ENCODE measurements around the gene CRYAB.
A peak's percentile ranks its signal among the peaks of the same experiment; 100 is the strongest.

CRYAB gene

GRCh38 chr11:111923351-111923788, 11.8 kb upstream of the CRYAB start:
- H3K9me3 Mint-ChIP-seq: peaks cover 0 to 2% of the 10 kb centered on the region in 2 donors
- H3K27me3 Mint-ChIP-seq: peaks cover 18 to 27% of the 10 kb centered on the region in 2 donors
- no peak overlapping the region for H3K27ac Mint-ChIP-seq

GRCh38 chr11:111922803-111923202, 11.2 kb upstream of the CRYAB start:
- peaks cover 9 to 12% of the 10 kb centered on the region in 2 donors for H3K4me1 Mint-ChIP-seq
- H3K36me3 Mint-ChIP-seq: no peaks in the 10 kb centered on the region
- no peak overlapping the region for H3K4me3 Mint-ChIP-seq
- ATAC-seq (replicated peaks) (no peak), DNase-seq (no peak)
- peaks cover 0 to 2% of the 10 kb centered on the region in 2 donors for H3K9me3 Mint-ChIP-seq
- peaks cover 18 to 27% of the 10 kb centered on the region in 2 donors for H3K27me3 Mint-ChIP-seq
- no peak overlapping the region for H3K27ac Mint-ChIP-seq

More at GRCh38 chr11:111923351-111923788, 11.8 kb upstream of the CRYAB start:
- Mint-ChIP-seq H3K4me1 (peaks cover 9 to 12% of the 10 kb centered on the region in 2 donors), H3K4me3 (no peak overlapping the region), H3K36me3 (no peaks in the 10 kb centered on the region)
- no peak for DNase-seq
- no peak for ATAC-seq (replicated peaks)

- DNase-seq: no peak
- H3K4me3 Mint-ChIP-seq: no peak overlapping the region
Observed at GRCh38 chr11:111921541-111922230, 10.1 kb upstream of the CRYAB start.

GRCh38 chr11:111920908-111921307, 9.3 kb upstream of the CRYAB start:
- H3K36me3 Mint-ChIP-seq: no peaks in the 10 kb centered on the region
- no peak overlapping the region for H3K4me3 Mint-ChIP-seq
- ATAC-seq (replicated peaks) (no peak), DNase-seq (no peak)
- H3K27ac Mint-ChIP-seq: no peak overlapping the region
- peaks cover 0 to 2% of the 10 kb centered on the region in 2 donors for H3K9me3 Mint-ChIP-seq
- peaks cover 2 to 3% of the 10 kb centered on the region in 2 donors for H3K4me1 Mint-ChIP-seq
- peaks cover 30 to 42% of the 10 kb centered on the region in 2 donors for H3K27me3 Mint-ChIP-seq

More at GRCh38 chr11:111921541-111922230, 10.1 kb upstream of the CRYAB start:
- H3K36me3 Mint-ChIP-seq: no peaks in the 10 kb centered on the region
- peaks cover 0 to 2% of the 10 kb centered on the region in 2 donors for H3K9me3 Mint-ChIP-seq
- ATAC-seq (replicated peaks): no peak
- peak overlapping the region; percentile 69 for H3K27ac Mint-ChIP-seq
- H3K27me3 Mint-ChIP-seq: peaks cover 25 to 35% of the 10 kb centered on the region in 2 donors
- H3K4me1 Mint-ChIP-seq: peaks cover 5 to 6% of the 10 kb centered on the region in 2 donors

GRCh38 chr11:111918390-111919256, 7.1 kb upstream of the CRYAB start, which contains the start of gene C11orf52:
Gene C11orf52 (plus strand): TSS chr11:111918913. CDS start chr11:111918973, 60 bp downstream.
- Mint-ChIP-seq H3K27ac (no peak within 1 kb of the TSS), H3K4me1 (no peaks in the 10 kb centered on the region), H3K36me3 (no peaks in the 10 kb centered on the region), H3K27me3 (peaks cover 37 to 51% of the 10 kb centered on the region in 2 donors), H3K9me3 (no peaks in the 10 kb centered on the region), H3K4me3 (no peak within 1 kb of the TSS)
- ATAC-seq (replicated peaks) (no peak), DNase-seq (no peak)

GRCh38 chr11:111917788-111918187, 6.2 kb upstream of the CRYAB start:
- DNase-seq: no peak
- ATAC-seq (replicated peaks): no peak
- H3K27me3 Mint-ChIP-seq: peaks cover 45 to 60% of the 10 kb centered on the region in 2 donors
- H3K27ac Mint-ChIP-seq: no peak overlapping the region
- H3K4me3 Mint-ChIP-seq: no peak overlapping the region
- no peaks in the 10 kb centered on the region for H3K36me3 Mint-ChIP-seq
- H3K9me3 Mint-ChIP-seq: no peaks in the 10 kb centered on the region
- no peaks in the 10 kb centered on the region for H3K4me1 Mint-ChIP-seq

- no peak for ATAC-seq (replicated peaks)
- Mint-ChIP-seq H3K36me3 (no peaks in the 10 kb centered on the region), H3K4me3 (no peak overlapping the region), H3K27ac (no peak overlapping the region), H3K27me3 (peaks cover 46 to 65% of the 10 kb centered on the region in 2 donors), H3K9me3 (no peaks in the 10 kb centered on the region), H3K4me1 (no peaks in the 10 kb centered on the region)
- no peak for DNase-seq
Observed at GRCh38 chr11:111917312-111917711, 5.7 kb upstream of the CRYAB start.

GRCh38 chr11:111916768-111917167, 5.2 kb upstream of the CRYAB start:
- Mint-ChIP-seq H3K27ac (peak overlapping the region; percentile 6), H3K9me3 (no peaks in the 10 kb centered on the region), H3K27me3 (peaks cover 52 to 70% of the 10 kb centered on the region in 2 donors), H3K4me1 (no peaks in the 10 kb centered on the region), H3K36me3 (no peaks in the 10 kb centered on the region), H3K4me3 (no peak overlapping the region)
- DNase-seq (no peak), ATAC-seq (replicated peaks) (no peak)

- H3K4me3 Mint-ChIP-seq: no peak overlapping the region
- H3K9me3 Mint-ChIP-seq: no peaks in the 10 kb centered on the region
- ATAC-seq (replicated peaks): no peak
- H3K27me3 Mint-ChIP-seq: peaks cover 61 to 69% of the 10 kb centered on the region in 2 donors
- no peaks in the 10 kb centered on the region for H3K36me3 Mint-ChIP-seq
- DNase-seq: no peak
- H3K4me1 Mint-ChIP-seq: no peaks in the 10 kb centered on the region
- no peak overlapping the region for H3K27ac Mint-ChIP-seq
Observed at GRCh38 chr11:111913997-111914396, 2.4 kb upstream of the CRYAB start.

- no peak for DNase-seq
- ATAC-seq (replicated peaks): no peak
- no peak overlapping the region for H3K4me3 Mint-ChIP-seq
- H3K4me1 Mint-ChIP-seq: no peaks in the 10 kb centered on the region
- peaks cover 61 to 71% of the 10 kb centered on the region in 2 donors for H3K27me3 Mint-ChIP-seq
- no peaks in the 10 kb centered on the region for H3K36me3 Mint-ChIP-seq
- H3K9me3 Mint-ChIP-seq: no peaks in the 10 kb centered on the region
- no peak overlapping the region for H3K27ac Mint-ChIP-seq
Observed at GRCh38 chr11:111913031-111913861, 1.7 kb upstream of the CRYAB start.

- Mint-ChIP-seq H3K27ac (no peak within 1 kb of the TSS), H3K4me3 (no peak within 1 kb of the TSS), H3K36me3 (no peaks in the 10 kb centered on the region), H3K4me1 (no peaks in the 10 kb centered on the region), H3K27me3 (peaks cover 61 to 77% of the 10 kb centered on the region in 2 donors), H3K9me3 (no peaks in the 10 kb centered on the region)
- DNase-seq: no peak
- ATAC-seq (replicated peaks): no peak
Observed at GRCh38 chr11:111912535-111912934, 965 bp upstream of the CRYAB start, which contains the start of gene HSPB2. Gene HSPB2 (plus strand): TSS chr11:111912734. CDS start chr11:111912830, 96 bp downstream.

GRCh38 chr11:111910676-111911562, 651 bp downstream of the CRYAB start:
- Mint-ChIP-seq H3K27me3 (peaks cover 54 to 67% of the 10 kb centered on the region in 2 donors), H3K27ac (no peak overlapping the region), H3K36me3 (no peaks in the 10 kb centered on the region), H3K4me1 (no peaks in the 10 kb centered on the region), H3K9me3 (no peaks in the 10 kb centered on the region), H3K4me3 (no peak overlapping the region)
- DNase-seq (no peak), ATAC-seq (replicated peaks) (no peak)

GRCh38 chr11:111909378-111909777, 2.2 kb downstream of the CRYAB start:
- DNase-seq: no peak
- ATAC-seq (replicated peaks): no peak
- no peaks in the 10 kb centered on the region for H3K4me1 Mint-ChIP-seq
- H3K4me3 Mint-ChIP-seq: no peak overlapping the region
- H3K36me3 Mint-ChIP-seq: peaks cover 2 to 7% of the 10 kb centered on the region in 2 donors
- H3K27me3 Mint-ChIP-seq: peaks cover 46 to 58% of the 10 kb centered on the region in 2 donors
- H3K9me3 Mint-ChIP-seq: peaks cover 3 to 4% of the 10 kb centered on the region in 2 donors
- H3K27ac Mint-ChIP-seq: no peak overlapping the region

Data from stimulated activated naive B cell treated with anti-CD40 and anti-IgM and Interleukin-4, amounts not matched to agents 10 μg/mL and 1 μg/mL and 100 μg/mL, for 72 hours (primary cell).